Right renal pelvis (tissue), 4 donors: Measurements from ENCODE around the gene TMEM184A. TPM values are rescaled to one million over a fixed set of nuclear protein-coding genes. Genes with fewer than 3 reads are reported as not detected.

ENCODE experiments used
- polyA plus RNA-seq, 4 donors: library from polyadenylated mRNA; unstranded; fragments of 120-200 nt; gene quantifications; one replicate each; pipeline ENCODE4 v1.2.1, GENCODE V29; 2013; ENCODE audit not compliant: insufficient read length in 4 of 4

Gene TMEM184A
- polyA plus RNA-seq, 4 donors: 6.0 to 9.1 (median 7.4) TPM

Other genes starting within 250 kb of the TMEM184A start
- 10 to 100 TPM in 1 of 4 donors, 1 to 10 TPM in 3; 7.6 to 11.1 (median 8.6) TPM for gene MICALL2, start 96.7 kb downstream of the TMEM184A start, polyA plus RNA-seq
- gene INTS1, start 51.8 kb downstream of the TMEM184A start, polyA plus RNA-seq: 10 to 100 TPM; 61.7 to 85.8 (median 66.1) TPM
- gene MAFK, start 25.5 kb downstream of the TMEM184A start, polyA plus RNA-seq: 10 to 100 TPM in 2 of 4 donors, 1 to 10 TPM in 2; 8.2 to 14.7 (median 9.4) TPM
- 10 to 100 TPM; 31.2 to 35.3 (median 33.0) TPM for gene PSMG3, start 13.8 kb upstream of the TMEM184A start, polyA plus RNA-seq
- gene ELFN1, start 114.1 kb upstream of the TMEM184A start, polyA plus RNA-seq: 10 to 100 TPM; 11.9 to 19.6 (median 13.4) TPM